CD4-positive, alpha-beta T cell treated with Interleukin-15 for 4 hours (primary cell): Measurements from ENCODE around the gene SLC10A7.

Experiments
- DNase-seq: peaks from one replicate; pipeline ENCODE4 v3.0.0-alpha.2; 2020; ENCODE audit warnings: low spot score

The SLC10A7 gene, protein sequence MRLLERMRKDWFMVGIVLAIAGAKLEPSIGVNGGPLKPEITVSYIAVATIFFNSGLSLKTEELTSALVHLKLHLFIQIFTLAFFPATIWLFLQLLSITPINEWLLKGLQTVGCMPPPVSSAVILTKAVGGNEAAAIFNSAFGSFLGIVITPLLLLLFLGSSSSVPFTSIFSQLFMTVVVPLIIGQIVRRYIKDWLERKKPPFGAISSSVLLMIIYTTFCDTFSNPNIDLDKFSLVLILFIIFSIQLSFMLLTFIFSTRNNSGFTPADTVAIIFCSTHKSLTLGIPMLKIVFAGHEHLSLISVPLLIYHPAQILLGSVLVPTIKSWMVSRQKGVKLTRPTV

DNA sequence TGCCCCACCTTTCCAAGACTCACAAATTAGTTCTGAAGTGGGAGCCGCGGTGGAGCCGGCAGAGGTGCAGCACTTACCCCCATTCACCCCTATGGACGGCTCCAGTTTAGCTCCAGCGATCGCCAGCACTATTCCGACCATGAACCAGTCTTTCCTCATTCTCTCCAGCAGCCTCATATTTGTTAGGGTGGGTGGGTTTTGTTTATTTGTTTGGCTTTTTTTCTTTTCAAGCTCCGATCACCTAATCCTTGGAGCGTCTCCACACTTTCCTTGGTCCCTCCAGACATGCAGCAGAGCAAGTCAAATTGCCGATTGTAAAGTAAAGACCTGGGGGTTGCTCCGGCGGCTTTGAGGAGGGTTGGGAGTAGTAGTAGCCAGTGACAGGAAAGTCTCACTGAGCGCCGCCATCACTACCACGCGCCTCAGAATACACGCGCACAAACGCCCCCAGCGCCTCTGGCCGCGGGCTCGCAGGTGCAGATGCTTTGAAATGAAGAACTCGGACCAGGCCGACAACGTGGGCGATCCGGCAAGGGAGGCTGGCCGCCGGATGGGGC lies at the start of gene SLC10A7:
Gene SLC10A7 (minus strand): TSS at position 400 of the 557 bp plus-strand sequence. CDS start 223 bp downstream, at position 177.
- peak; percentile 63 for DNase-seq

DNA sequence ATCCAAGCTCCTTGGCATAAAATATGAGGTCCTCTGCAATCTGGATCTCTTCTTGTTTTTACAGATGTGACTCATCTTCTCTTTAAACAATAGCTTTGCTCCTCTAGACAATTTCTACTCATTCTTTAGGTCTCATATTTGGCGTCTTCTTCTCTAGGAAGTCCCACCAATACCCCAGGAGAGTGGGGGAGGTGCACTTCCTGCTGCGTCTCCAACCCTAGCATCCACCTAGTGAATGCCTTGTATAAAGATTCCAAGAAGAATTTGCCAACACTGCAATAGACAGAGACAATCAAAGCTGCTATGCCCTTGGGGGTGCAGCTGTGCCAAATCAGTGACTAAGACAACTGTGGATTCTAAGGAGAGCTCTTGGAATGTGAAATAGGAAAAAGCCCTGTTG lies 45.7 kb upstream of the SLC10A7 start:
- DNase-seq = no peak

DNA sequence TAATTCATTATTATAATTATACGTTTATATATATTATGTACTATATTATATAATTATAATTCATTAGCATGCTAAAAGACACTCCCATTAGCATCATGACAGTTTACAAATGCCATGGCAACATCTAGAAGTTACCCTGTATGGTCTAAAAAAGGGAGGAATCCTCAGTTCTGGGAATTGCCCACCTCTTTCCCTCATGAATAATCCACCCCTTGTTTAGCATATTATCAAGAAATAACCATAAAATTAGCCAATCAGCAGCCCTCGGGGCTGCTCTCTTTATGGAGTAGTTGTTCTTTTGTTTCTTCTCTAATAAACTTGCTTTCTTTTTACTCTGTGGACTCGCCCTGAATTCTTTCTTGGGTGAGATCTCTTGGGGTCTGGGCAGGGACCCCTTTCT lies 42.8 kb upstream of the SLC10A7 start:
- no peak for DNase-seq

DNA sequence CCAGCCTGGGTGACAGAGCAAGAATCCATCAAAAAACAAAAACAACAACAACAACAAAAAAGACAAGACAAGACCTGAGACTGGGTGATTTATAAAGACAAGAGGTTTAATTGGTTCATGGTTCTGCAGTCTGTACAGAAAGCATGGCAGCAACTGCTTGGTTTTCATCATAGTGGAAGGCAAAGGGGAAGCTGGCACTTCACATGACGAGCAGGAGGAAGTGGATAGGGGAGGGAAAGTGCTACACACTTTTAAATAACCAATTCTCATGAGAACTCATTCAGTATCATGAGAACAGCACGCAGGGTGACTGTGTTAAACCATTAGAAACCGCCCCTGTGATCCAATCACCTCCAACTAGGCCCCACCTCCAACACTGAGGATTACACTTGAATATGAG lies 28.4 kb upstream of the SLC10A7 start:
- DNase-seq = no peak

DNA sequence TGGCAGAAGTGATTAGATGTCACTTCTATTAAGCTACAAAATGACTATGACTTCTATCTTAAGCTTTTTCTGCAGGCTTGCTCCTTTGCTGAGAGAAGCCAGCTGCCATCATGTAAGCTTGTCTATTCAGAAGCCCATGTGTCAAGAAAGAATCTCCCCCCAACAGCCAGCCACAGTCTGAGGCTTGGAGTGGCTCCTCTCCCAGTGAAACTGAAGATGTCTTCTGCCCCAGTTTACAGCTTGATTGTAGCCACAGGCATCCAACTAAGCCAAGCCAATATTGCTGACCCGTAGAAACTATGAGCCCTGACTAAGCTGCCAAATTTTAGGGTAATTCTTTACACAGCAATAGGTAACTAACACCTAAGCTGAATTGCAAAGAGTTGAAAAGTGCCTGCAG lies 26.7 kb upstream of the SLC10A7 start:
- no peak for DNase-seq

DNA sequence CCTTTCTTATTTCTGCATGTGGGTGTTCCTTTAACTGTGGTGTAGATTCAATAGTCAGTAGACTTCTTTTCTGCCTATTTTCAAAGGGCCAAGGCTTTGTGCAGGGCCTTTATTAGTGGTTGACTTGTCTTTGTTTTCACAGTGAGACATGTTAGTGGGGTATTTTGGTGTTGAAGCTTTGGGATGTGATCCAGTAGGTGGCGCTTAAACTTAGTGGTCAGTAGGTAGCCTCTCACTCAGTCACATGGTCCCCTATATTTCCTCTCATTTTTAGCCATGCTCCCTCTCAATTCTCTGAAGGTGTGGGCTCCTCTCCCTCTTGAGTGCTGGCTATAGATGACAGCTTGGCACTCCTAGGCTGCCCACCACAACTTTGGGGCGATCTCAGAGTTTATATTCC lies 23.4 kb upstream of the SLC10A7 start:
- DNase-seq = no peak

DNA sequence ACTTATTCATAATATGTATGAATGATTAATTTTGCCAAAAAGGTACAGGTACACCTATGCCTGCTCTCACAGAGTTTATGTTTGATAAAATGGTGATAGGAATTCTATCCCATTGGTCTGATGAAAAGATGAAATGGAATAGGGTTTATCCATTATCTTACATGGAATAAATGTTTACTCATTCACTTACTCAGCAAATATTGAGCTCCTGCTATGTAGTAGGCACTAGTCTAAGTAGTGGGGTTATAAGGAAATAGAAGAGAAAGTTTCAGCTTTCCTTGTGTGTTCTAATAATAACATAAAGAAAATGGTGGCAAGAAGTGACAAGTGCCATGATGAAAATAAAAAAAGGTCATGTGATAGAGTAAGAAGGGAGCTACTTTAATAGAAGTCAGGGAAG lies 12.4 kb upstream of the SLC10A7 start:
- DNase-seq = no peak

DNA sequence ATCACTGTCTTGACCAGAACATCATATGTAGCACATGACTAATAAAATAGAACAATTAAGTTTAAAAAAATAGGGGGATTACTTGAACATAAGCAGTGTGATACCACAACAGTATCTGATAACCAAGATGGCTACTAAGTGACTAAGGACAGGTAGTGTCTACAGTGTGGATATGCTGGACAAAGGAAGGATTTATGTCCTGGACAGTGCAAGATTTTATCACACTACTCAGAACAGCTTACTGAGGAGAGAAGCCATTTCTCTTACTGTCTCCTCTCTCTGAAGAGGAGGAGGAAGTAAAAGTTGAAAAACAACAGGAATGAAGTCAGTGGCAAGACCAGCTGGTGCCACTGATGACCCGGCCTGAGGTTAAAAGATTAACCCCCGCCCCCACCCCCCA lies 4.0 kb upstream of the SLC10A7 start:
- no peak for DNase-seq

DNA sequence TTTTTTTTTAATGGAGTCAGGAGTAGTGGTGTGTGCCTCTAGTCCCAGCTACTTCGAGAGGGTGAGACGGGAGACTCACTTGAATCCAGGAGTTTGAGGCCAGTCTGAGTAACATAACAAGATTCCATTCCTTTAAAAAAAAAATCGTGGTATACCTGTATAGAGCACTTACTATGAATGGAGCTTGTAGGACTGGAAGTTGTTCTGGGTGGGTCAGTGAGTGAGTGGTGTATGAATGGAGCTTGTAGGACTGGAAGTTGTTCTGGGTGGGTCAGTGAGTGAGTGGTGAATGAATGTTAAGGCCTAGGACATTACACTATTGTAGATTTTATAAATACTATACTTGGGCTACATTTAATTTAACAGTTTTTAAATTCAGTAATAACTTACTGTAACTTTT lies 2.9 kb upstream of the SLC10A7 start:
- no peak for DNase-seq

DNA sequence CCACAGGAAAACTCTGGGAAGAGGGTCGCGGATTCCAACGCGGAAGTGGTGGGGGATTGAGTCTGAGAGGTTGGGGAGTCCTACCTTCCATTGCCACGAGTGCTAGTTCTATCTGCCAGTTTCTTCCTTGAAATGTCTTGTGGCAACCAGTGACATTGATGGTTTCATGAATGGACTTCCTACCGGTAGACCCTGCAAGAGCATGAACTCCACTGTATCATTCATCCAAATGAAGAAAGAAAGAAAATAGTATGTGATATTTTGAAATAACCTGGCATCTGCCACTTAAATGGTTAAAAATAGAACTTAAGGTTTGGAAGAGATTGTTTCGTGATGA lies 1.1 kb upstream of the SLC10A7 start:
- DNase-seq = peak; percentile 8

DNA sequence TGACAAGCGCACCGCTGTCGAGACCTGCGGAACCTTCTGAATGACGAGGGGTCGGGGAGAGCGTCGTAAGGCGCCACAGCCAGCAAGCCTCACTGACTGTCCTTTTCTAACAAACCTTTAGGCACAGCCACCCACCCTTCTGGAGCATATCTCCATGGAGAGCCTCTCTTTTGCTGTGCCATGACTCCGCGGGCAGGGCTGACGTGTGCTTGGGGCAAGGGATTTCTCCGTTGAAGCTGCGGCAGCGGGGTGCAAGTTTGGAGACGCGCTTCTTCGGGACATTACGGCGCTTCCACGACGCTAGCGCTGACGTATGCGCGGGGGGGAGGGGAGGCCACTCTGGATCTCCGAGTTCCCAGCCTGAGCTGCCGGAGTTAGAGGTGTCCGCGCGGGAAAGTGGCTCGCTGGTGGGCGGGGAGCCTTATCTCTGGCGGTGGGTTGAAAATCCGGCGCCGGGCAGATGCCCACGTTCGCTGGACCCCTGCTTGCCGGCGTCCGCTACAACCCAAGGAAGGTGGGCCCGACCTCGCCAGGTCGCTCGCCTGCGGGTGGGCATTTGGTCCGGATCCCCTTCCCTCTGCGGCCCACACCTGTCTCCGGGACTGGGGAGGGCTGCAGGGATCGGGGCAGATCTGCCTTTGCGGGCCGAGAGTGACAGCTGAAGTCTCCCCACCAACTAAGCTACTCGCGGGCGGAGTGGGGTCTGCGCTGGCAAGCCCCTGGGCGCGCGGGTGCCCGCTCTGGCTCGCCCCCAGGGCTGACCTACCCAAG lies 543 bp upstream of the SLC10A7 start:
- peak; percentile 78 for DNase-seq

DNA sequence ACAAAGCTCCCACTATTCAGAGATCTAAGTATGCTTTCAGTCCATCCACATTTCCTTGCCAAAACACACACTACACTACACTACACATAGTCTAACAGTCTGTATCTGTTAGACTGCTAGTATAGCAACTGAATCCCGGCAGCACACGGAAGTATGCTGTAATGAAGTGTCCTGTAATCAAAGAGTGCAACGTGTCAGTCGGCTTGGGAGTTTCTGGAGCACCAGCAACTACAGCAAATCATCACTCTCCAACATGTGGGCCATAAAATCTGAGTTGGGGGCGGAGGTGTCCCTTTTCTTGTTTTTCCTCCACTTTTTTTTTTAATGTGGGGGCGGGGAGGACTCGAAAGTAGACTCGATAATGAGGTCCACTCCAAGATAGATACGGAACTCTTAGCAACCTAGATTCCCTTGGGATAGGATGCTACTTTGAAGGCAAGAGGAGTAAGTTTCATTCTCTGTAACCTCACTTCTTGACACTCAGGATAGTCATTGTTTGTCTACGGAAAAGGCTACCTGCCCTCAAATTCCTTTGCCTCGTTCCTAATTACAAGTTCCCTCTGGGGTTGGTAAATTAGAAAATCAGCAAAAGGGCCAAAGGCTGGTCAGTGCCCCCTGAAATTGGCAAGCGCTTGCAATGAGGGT lies 722 bp downstream of the SLC10A7 start:
- DNase-seq = peak; percentile 24

DNA sequence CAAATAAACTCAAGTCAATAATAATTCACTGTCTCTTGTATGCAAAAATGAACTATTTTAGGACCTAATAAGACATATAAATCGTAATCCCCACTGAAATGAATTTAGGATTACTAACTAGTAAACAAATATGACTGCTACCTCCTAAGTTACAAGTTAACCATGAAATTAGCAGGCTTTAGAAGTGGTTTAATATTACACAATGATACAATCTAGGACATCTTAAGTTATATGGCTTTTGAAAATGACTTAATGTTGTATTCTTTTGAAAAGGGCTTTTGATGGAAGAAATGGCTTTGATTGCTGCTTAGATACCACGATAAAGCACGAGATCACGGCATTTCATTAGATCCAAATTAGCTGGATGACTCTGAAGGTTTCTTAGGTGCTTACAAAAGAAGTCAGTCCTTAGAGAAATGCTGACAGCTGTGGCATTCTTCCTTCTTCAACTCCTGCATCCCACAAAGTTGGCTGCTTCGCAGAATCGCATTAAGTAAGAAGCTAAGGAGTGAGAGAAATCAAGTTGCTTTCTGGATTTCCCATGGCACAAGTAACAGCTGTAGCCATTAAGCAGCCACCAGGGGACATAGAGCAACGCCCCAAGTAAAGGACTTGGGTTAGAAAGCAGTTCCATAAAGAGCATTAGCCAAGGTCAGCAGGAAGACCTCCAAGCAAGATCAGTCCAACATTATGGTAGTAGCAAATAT lies 6.9 kb downstream of the SLC10A7 start:
- DNase-seq = no peak

DNA sequence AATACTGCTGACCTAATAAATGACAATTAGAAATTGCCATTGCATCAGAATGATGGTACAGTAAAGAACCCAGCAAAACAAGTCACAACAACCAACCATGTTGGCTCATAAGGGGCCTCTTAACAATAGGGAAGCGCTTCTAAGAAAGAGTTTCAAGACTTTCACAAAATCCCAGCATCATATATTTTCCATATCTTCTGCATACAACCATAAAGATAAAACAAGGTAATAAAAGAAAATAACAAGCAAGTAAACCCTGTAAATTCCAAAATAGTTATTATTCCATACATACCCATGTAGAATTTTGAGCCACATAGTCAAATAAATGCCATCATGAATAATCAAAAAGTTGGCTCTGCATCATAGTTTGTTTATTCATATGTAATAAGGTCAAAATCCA lies 8.2 kb downstream of the SLC10A7 start:
- no peak for DNase-seq

DNA sequence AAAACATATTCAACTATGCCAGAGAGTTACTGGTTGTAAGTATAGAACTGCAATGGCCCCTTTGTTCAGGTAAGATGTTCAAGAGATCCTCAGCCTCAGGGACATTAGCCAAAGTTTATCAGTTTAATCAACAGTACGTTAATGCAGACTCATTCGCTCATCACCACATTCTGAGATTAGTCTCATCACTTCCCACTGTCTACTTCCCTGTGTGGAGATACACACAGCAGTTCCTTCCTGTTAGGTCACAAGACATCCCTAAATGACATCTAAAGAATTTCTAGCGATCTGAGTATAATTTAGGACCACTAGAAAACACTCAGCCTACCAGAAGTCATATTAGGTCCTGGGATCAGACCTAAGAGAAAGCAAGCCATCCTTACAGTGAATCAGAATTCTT lies 10.4 kb downstream of the SLC10A7 start:
- DNase-seq = no peak

DNA sequence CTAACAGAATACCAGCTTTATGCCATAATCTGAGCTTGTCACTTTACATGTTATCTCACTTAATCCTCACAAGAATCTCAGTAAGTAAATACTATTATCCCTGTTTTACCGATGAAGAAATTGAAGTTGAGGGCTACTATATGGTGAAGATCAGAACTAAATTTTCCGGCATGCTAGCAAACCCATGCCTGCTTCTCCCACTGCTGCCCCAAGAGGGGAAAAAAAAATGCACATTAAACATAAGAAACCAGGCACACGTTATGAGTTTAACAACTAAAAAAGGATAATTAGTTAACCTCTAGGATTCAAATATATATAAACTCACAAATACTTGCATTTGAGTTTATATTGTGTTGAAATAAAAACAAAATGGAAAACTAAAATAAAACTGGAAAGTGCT lies 10.8 kb downstream of the SLC10A7 start:
- no peak for DNase-seq

DNA sequence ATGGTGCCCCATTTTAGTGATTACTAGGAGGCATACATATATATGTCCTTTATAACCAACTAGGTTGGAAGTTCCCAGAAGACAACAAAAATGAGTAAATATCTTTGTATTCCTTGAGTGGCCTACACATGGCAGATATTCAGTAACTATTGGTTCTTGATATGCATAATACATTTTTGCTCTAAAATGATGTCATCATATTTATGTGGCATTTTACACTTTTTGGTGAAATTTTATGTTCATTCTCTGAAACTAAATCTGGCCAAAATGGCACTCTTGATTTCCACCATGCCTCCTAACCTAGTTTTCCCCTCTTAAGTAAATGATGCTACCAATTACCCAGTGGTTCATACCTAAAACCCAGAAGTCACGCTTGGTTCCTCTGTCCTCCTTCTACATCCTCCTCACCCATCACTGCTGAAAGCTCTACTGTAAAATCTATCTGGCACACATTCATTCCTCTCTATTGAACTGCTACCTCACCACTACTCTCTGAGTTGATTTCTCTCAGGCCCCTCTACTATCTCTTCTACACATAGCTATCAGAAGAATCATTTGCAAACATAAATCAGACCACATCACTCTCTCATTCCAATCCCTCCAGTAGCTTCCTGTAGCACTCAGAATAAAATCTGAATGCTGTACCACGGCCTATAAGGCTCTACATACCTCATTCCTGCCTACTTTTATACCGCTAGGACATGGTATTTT lies 13.4 kb downstream of the SLC10A7 start:
- no peak for DNase-seq

DNA sequence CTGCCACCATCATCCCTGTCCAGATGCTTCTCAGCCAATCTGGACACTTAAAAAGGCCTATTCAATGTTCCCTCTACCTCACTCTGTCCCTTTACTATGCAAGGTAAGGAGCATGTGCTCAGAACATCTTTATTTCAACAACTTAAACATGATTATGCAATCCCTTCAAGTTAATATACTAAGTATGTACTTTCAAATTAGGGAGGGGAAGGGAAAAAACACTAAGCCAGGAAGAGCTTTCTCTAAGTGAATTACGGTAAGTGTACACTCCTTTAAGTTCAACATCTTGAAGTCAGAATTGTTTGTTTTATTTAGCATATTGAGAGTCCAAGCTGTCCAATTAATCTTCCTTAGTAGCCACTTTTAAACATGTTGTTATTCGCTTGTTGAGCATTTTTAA lies 14.1 kb downstream of the SLC10A7 start:
- DNase-seq = no peak

DNA sequence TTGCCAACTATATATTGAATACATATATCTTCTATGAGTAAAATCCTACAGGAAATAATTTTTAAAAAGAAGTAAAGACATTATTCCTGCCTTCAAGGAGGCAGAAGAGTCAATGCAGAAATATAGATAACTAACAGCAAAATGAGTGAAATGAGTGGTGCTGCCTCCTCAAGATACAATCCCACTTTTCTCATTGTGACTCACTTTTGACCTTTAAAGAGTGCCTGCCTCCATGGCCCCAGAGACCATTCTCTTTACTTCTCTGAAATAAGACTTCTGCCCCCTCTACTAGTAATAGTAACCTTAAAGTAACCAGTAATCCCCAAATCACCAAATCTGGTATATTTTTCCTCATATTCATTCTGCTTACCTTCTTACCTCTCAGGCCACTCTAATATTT lies 15.5 kb downstream of the SLC10A7 start:
- no peak for DNase-seq

DNA sequence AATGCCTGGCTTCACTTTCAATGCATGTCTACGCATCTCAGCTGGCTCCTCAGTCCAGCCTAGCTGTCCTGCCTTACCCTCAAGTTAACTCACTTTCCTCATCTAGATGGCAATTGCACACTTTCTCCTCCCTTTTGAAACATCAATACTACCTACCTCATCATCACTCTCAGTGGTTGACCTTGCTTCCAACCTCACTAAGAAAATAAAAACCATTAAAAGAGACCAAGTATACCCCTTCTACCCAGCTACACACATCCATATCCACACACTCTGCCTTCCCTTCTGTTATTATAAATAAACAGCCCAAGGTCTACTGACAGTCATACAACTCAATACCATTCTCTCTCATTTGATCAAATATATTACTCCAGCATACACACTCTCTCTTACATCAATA lies 21.5 kb downstream of the SLC10A7 start:
- no peak for DNase-seq

DNA sequence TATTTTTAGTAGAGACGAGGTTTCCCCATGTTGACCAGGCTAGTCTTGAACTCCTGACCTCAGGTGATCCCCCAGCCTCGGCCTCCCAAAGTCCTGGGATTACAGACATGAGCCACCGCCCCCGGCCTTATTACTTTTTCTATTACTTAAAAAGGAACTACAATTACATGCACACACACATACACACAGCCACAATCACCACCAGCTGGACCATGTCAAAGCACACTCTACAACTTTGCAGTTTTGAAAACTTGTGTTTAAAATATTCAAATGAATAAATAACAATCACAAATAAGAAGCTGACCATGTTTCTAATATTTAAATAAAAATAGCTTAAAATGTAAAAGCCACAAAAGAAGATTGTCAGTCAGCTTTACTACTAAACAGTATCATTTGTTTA lies 23.4 kb downstream of the SLC10A7 start:
- DNase-seq = no peak

DNA sequence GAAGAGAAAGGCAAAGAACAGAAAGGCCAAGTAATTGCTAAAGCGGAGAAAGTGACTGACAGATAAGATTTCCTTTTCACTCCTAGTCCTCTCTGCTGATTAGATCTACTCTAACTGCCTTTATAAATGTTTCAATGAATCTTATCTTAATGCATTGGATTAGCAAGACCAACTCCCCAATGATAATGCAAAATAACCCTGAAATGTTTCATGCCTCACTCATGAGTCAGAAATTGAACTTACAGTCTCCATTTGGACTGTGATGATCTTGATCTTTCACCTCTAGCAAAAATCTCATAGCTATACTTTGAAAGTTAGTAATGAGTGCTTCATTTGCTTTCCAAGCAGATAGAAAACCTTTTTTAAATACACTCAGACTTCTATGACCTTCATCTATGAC lies 26.5 kb downstream of the SLC10A7 start:
- no peak for DNase-seq
